ENCODE measurements around the gene TANC1.
A peak's percentile ranks its signal among the peaks of the same experiment; 100 is the strongest.

DNA sequence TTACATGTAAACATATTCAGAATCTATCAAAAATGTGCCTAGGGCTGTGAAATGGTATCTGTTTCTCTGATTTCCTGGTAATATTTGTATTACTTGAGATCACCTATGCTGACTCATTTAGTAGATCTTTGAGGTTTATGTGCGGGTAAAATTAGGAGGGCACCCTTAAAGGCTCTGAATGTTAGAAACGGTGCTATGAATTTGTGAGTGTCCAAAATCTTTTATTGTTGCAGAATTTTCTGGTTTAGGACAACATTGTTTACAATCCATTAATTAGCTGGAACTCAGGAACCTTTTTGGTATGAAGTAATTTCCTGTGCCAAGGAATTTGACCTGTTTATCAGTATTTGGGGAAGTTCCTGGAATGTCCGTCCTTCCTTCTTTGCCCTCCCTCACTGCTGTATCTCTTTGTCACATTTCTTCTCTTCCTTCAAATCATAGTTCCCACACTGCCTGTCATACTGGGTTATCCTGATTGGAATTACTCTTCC, 130.5 kb downstream of the TANC1 start:
- TF ChIP-seq CTCF (IDR thresholded peaks at IDR 0.05; ENCODE audit: extremely low read depth in 1 of 2, insufficient read depth in 1 of 2, low read depth in 1 of 2, low read length in 2 of 2): no peak
- peak; percentile 64 for TF ChIP-seq POLR2A (IDR thresholded peaks at IDR 0.05; ENCODE audit: low read depth, low read length)
- TF ChIP-seq POLR2AphosphoS5 (IDR thresholded peaks at IDR 0.05; ENCODE audit: insufficient read depth, low read depth, low read length): peak; percentile 84
